Suprapubic skin (tissue), 3 donors: ENCODE measurements around the gene MYO6.

Source experiments
- POLR2A ChIP-seq, 2 donors: fragments of 450-650 bp; IDR thresholded peaks; one replicate each; pipeline ENCODE4 v1.6.1; 2017; ENCODE audit warnings: antibody characterized with exemption in 2 of 2, mild to moderate bottlenecking in 2 of 2, moderate library complexity in 2 of 2
- TF ChIP-seq, protein P1 (sequence below), 2 donors: fragments of 200-600 bp in 1 of 2; fragments of 450-650 bp in 1 of 2; sonication (generic) in 1 of 2; IDR thresholded peaks; one replicate each; pipeline ENCODE4 v1.5.1; 2016 to 2019; ENCODE audit warnings: antibody characterized with exemption in 2 of 2, mild to moderate bottlenecking in 1 of 2, moderate library complexity in 1 of 2

DNA sequence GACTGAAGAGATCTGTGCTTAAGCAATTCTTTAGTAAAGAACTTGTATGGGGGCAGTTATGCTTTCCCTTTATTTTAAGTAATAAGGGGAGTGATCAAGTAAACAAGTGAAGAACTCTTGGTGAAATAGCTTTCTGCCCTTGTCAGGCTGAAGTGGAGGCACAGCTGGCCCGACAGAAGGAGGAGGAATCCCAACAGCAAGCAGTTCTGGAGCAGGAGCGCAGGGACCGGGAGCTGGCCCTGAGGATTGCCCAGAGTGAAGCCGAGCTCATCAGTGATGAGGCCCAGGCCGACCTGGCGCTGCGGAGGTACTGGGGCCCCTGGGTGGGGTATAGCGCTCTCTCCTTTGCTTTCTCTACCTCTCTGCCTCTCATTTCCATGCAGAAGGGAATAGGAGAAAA is 143.3 kb downstream of the MYO6 start:
- TF ChIP-seq, protein P1, sequence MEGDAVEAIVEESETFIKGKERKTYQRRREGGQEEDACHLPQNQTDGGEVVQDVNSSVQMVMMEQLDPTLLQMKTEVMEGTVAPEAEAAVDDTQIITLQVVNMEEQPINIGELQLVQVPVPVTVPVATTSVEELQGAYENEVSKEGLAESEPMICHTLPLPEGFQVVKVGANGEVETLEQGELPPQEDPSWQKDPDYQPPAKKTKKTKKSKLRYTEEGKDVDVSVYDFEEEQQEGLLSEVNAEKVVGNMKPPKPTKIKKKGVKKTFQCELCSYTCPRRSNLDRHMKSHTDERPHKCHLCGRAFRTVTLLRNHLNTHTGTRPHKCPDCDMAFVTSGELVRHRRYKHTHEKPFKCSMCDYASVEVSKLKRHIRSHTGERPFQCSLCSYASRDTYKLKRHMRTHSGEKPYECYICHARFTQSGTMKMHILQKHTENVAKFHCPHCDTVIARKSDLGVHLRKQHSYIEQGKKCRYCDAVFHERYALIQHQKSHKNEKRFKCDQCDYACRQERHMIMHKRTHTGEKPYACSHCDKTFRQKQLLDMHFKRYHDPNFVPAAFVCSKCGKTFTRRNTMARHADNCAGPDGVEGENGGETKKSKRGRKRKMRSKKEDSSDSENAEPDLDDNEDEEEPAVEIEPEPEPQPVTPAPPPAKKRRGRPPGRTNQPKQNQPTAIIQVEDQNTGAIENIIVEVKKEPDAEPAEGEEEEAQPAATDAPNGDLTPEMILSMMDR (IDR thresholded peaks at IDR 0.05) = no peak
- TF ChIP-seq POLR2A (IDR thresholded peaks at IDR 0.05) = no peak
